NCI-H2107 treated with DMSO at 0.1 percent for 48 hours (cell line): ENCODE data around the gene RNF150.
"Not testable (repeated sequence)": the region's sequence is repeated elsewhere in the genome, so short reads cannot be mapped to it uniquely, and the experiment has no call there.

Experiments
- DNase-seq: peaks from one replicate; lab custom pipeline; 2025; ENCODE audit not compliant: unreplicated experiment; lab: John Stamatoyannopoulos, UW

Gene RNF150

DNA sequence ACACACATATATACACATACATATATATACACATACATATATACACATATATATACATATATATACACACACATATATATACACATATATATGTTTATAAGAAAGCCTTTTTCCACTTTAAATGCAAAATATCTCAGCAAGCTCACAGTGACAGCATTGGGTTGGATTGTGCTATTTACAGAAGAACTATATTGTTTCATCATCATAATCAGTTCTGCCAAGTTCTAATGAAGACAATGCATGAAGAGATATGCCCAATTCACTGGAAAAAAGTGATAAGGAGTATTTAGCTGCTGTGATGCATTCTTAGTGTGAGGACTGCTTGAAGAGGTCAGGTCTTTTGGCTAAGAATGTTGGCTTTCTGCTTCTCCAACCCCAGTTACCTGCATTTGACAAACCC is 54.4 kb downstream of the RNF150 start:
- DNase-seq: no peak

GRCh38 chr4:141077611-141078225 is 55.6 kb downstream of the RNF150 start:
- no peak for DNase-seq

DNA sequence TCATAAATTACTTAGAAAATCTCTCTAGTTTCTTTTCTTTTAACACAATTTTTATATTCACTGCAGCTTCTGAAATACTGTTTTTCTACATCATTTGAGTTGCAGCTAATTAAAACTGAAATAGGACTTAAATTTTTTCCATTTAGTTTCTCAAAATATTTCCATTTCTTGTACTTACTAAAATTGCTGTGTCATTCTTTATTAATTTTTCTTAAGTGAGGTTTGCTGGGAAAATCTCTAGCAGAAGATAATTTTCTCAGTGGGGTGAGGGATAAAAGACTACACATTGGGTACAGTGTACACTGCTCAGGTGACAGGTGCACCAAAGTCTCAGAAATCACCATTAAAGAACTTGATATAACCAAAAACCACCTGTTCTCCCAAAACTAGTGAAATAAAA is 57.7 kb downstream of the RNF150 start:
- no peak for DNase-seq

DNA sequence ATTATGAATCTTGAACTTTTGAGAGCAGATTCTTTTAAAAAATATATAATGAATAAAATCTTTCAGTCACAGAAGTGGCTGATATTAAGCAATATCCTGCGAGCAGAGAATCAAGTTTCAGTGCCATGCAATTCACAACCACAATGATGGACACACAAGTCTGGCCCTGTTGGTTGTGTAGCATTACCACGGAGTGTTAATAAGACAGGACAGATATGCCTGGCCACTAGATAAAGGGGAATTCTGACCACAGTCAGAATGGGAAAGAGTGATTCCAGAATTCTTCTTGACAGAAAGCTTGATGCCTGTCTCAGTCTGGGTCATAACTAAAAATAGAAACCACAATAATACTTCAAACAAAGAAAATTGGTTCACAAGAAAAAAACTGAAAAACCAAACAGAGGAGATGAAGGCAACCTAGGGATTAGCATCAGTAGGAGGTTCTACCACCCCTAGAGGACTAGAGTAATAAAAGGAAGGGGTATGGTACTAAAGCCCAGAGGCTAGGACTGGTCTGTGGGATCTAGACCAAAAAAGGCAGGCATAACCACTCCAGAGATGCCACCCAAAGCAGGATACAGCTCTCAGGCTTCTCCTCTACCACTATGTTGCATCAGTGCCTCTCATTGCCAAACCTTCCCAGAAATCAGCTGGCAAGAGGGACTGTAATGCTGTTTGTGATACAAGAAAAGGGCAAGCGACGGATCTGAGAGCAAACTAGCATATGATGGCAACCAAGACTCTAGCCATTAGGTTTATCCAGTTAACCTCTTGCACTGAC is 59.0 kb downstream of the RNF150 start:
- no peak for DNase-seq

- DNase-seq: no peak
Observed at GRCh38 chr4:141066690-141067089, 66.6 kb downstream of the RNF150 start.

GRCh38 chr4:141065872-141066271 is 67.4 kb downstream of the RNF150 start:
- no peak for DNase-seq

DNA sequence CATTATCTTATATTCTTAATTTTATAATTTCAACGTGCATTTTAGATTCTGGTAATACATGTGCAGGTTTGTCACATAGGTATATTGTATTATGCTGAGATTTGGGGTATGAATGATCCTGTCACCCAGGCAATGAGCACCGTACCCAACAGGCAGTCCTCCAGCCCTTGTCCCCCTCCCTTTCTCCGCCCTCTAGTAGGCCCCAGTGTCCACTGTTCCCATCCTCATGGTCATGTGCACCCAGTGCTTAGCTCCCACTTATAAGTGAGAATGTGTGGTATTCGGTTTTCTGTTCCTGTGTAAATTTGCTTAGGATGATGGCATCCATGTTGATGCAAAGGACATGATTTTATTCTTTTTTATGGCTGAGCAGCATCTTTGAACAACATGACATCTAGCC is 70.6 kb downstream of the RNF150 start:
- DNase-seq: no peak

DNA sequence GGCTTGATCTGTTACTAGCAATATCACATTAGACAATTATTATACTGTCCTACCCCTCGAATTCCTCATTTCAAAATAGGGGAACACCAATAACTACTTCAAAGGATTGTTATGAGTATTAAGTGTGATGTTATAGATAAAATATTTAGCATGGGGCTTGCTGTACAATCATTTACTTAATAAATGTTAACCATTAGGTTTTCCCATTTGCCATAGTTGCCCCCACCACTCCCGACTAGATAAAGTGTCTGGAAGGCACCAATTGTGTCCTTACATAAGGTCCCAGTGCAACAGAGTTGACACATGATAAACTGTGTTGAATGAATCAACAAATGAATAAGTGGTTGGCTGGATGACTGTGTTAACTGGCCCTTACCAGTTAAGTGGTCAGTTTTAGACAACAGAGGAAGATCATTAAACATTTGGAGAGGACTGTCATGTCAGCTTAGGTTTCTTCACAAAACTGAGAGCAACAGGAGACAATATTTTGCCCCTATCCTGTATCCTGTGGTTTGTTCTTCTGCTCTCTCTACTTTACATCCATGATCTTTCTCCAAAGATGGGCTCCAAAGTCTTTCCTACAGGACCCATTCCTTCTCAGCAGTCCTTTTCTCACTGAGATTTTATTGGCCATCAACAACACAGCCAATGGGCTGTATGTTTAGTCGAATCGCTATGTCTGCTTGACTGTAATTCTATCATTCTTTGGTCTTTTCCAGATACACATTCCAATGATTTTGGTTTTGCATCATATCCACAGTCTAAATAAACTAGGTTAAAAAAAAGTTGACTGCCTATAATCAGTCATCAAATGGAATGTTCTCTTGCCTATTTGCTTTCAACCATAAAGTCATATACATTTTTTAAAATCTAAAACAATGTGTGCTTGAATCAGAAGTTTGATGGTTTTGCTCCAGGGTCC is 74.4 kb downstream of the RNF150 start:
- no peak for DNase-seq

- no peak for DNase-seq
Observed at GRCh38 chr4:141057582-141057981, 75.7 kb downstream of the RNF150 start.

GRCh38 chr4:141056473-141056872 is 76.8 kb downstream of the RNF150 start:
- DNase-seq: no peak

DNA sequence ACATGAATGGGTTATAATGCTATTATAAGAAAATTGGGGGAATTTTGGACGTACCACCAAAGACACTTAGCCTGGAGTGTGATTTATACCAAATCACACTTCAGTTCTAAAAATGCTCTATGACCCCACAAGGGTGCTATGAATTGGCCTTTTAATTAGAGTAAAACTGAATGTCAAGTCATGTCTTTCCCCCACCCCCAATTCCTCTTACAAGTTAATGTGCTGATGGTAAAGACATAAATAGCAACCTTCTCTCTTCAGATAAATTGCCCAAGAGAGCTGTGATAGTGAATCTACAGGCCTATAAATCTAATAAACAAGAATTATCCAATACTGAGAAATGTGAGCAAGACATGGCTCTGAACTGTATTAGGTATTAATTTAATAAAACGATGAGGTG is 78.8 kb downstream of the RNF150 start:
- no peak for DNase-seq

DNA sequence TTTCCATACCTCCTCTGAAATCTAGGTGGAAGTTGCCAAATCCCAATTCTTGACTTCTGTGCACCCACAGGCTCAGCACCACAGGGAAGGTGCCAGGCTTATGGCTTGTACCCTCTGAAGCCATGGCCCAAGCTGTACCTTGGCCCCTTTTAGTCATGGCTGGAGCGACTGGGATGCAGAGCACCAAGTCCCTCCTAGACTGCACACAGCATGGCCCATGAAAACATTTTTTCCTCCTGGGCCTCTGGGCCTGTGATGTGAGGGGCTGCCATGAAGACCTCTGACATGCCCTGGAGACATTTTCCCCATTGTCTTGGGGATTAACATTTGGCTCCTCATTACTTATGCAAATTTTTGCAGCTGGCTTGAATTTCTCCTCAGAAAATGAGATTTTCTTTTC is 82.3 kb downstream of the RNF150 start:
- not testable (repeated sequence) for DNase-seq

DNA sequence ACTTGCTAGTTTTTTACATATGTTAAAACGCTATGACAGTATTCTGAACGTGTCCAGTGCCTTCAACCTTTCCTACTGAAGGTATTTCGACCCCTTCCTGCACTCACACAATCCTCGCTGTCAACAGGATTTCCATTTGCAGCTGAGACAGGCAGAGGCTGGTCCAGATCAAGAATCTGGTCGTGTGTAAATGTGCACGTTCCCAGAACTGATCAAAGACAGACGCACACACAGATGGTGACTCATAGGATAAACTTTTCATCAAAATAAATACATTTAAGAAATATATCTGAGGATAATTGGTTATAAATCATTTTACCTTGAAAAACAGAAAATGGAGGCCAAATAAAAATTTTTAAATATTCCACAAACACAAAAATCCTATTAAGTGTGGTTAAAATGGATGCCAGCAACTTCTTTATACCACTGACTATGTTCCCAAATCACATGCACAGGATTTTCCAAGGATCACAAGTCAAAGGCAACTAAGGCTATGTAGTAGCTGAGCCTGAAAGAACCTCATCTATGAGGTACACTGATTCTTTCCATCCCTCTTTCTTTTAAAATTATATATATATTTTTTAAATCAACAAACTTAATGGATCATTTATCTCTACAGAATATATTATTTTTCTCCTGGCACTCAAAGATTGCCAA is 85.9 kb downstream of the RNF150 start:
- no peak for DNase-seq

DNA sequence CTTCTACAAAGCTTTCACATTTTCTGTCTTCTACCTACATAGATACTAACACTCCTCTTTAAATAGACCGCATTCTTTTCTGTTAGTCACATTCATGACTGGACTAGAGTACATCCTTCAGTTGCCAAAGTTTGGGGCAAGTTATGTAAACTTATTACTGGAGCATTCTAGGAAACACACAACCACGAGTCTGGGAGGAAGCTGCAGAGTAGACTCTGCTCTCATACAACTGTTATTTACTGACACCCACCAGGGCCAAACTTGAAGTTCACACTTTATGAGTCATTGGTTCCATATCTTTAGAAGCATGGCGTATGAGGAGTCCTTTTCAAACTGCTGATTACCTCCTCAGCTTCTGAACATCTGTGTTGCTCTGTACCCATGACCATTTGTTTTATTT is 87.0 kb downstream of the RNF150 start:
- DNase-seq: no peak

- DNase-seq: no peak
Observed at GRCh38 chr4:141045848-141046247, 87.4 kb downstream of the RNF150 start.

GRCh38 chr4:141041021-141041476 is 92.2 kb downstream of the RNF150 start:
- DNase-seq: no peak

GRCh38 chr4:141039156-141039555 is 94.1 kb downstream of the RNF150 start:
- no peak for DNase-seq

GRCh38 chr4:141038428-141038827 is 94.8 kb downstream of the RNF150 start:
- no peak for DNase-seq

DNA sequence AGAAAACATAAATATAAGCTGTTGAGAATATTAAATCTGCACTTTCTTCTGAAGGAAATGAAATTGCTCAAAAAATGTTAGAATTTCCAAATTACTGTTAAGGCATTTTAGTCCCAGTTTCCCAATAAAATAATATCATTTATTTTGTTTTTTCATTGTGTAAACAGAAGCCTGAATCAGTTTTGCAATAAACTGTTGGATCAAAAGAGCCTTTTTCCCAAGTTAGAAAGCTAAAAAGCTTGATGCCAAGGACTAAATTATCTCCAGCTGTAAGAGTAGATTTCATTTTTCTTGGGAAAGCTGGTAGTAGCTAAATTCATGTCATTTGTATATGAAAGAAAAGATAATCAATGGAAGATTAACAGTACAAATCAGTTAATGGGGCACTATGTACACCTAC is 95.8 kb downstream of the RNF150 start:
- no peak for DNase-seq

- no peak for DNase-seq
Observed at GRCh38 chr4:141036786-141037185, 96.5 kb downstream of the RNF150 start.

DNA sequence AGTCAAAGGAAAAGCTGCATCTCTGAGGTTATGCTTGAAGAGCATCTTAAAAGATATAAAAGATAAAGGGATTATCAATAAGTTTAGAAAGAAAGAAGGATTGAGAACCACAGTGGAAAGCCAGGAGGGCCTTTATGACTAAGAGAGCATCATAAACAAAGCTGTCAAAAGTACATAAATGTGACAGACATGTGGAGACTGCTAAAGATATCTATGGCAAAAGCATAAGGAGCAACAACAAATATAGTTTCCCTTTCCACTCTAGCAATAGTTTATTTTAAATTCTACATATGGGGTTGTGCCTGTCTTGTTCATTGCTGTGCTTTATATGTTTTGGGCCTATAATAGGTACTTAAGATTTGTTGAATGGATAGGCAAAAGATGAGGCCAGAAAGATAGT is 97.3 kb downstream of the RNF150 start:
- no peak for DNase-seq
